PC-3 (cell line): ENCODE measurements around the gene PCDHA1. TPM values are rescaled to one million over a fixed set of nuclear protein-coding genes. Genes with fewer than 3 reads are reported as not detected.
A peak's percentile ranks its signal among the peaks of the same experiment; 100 is the strongest.

Experiments used
- ATAC-seq: fragments of 200-7000 bp; cut with Tn5 transposase; 2 replicates; pipeline ENCODE4 v1.9.1; 2020; ENCODE audit warnings: mild to moderate bottlenecking, moderate library complexity
- BruUV-seq: library from RNA; stranded (reverse); fragments of 400-500 nt; replicated peaks from 2 replicates; lab custom pipeline; 2021; lab: Mats Ljungman, UMichigan
- CTCF ChIA-PET: fragments of 300-600 bp; sonication (Branson Sonifier 250); formaldehyde crosslinking; loops from one replicate; lab custom pipeline; 2022; ENCODE audit warnings: antibody characterized with exemption; lab: Charles Lee
- POLR2A ChIA-PET: fragments of 300-600 bp; sonication (Branson Sonifier 250); formaldehyde crosslinking; loops from one replicate; lab custom pipeline; 2022; ENCODE audit warnings: antibody characterized with exemption; ENCODE audit not compliant: unreplicated experiment; lab: Charles Lee
- DNase-seq: peaks from one replicate; pipeline ENCODE4 v3.0.0-alpha.2; 2015
- H2AFZ ChIP-seq: fragments of 300-600 bp; sonication (generic); 2 replicates; pipeline ENCODE4 v1.6.0; 2016; ENCODE audit warnings: antibody characterized with exemption, low read length
- H3F3A ChIP-seq: fragments of 300-600 bp; sonication (generic); one replicate; pipeline ENCODE4 v1.6.0; 2017; ENCODE audit warnings: antibody characterized with exemption, low read length, control low read depth, mild to moderate bottlenecking; ENCODE audit not compliant: unreplicated experiment
- H3K27ac ChIP-seq: fragments of 300-600 bp; sonication (generic); 2 replicates; pipeline ENCODE4 v1.5.1; 2016; ENCODE audit warnings: mild to moderate bottlenecking, low read length
- H3K27me3 ChIP-seq: fragments of 300-600 bp; sonication (generic); 2 replicates; pipeline ENCODE4 v1.6.1; 2016; ENCODE audit warnings: low read length, mixed read lengths
- H3K36me3 ChIP-seq: fragments of 300-600 bp; sonication (generic); 2 replicates; pipeline ENCODE4 v1.6.1; 2016; ENCODE audit warnings: low read depth, mixed run types, low read length, mixed read lengths
- H3K4me1 ChIP-seq: fragments of 300-600 bp; sonication (generic); 2 replicates; pipeline ENCODE4 v1.5.1; 2016; ENCODE audit warnings: low read length; ENCODE audit not compliant: insufficient read depth
- H3K4me2 ChIP-seq: fragments of 300-600 bp; sonication (generic); 2 replicates; pipeline ENCODE4 v1.6.0; 2016; ENCODE audit warnings: low read length
- H3K4me3 ChIP-seq: fragments of 300-600 bp; sonication (generic); 2 replicates; pipeline ENCODE4 v1.5.1; 2016; ENCODE audit warnings: mild to moderate bottlenecking, low read length, mixed read lengths
- H3K79me2 ChIP-seq: fragments of 300-600 bp; sonication (generic); 2 replicates; pipeline ENCODE4 v1.6.1; 2017; ENCODE audit warnings: low read length, mixed read lengths
- H3K9ac ChIP-seq: fragments of 300-600 bp; sonication (generic); 2 replicates; pipeline ENCODE4 v1.6.0; 2016; ENCODE audit warnings: mild to moderate bottlenecking, low read length
- H3K9me2 ChIP-seq: fragments of 300-600 bp; sonication (generic); replicated peaks from 2 replicates; pipeline ENCODE4 v1.6.1; 2016; ENCODE audit warnings: mixed run types, low read length, mixed read lengths
- H3K9me3 ChIP-seq: fragments of 300-600 bp; sonication (generic); 2 replicates; pipeline ENCODE4 v1.6.1; 2016; ENCODE audit warnings: low read length, mixed read lengths
- H4K20me1 ChIP-seq: fragments of 300-600 bp; sonication (generic); 2 replicates; pipeline ENCODE4 v1.6.1; 2016; ENCODE audit warnings: low read length, mixed read lengths
- EZH2 ChIP-seq: fragments of 300-600 bp; sonication (generic); IDR thresholded peaks from one replicate; pipeline ENCODE4 v1.6.1; 2017; ENCODE audit warnings: antibody characterized with exemption, mild to moderate bottlenecking, low read length; ENCODE audit not compliant: unreplicated experiment
- EZH2phosphoT487 ChIP-seq: fragments of 300-600 bp; sonication (generic); IDR thresholded peaks from 2 replicates; pipeline ENCODE4 v1.6.1; 2018; ENCODE audit warnings: mild to moderate bottlenecking, antibody characterized with exemption, low read length, borderline replicate concordance
- intact Hi-C: fragments of 100-400 bp; cut with micrococcal nuclease; formaldehyde crosslinking; loops from 2 replicates; pipeline ENCODE4 v1.9.0; 2023
- total RNA-seq: library from RNA; depleted of rRNA; stranded (reverse); fragments of >200 nt; gene quantifications from 2 replicates; pipeline ENCODE4 v1.2.3, GENCODE V29; 2014
- TF ChIP-seq, protein P1 (sequence below): fragments of 300-600 bp; sonication (generic); conservative IDR thresholded peaks from 2 replicates; pipeline ENCODE4 v1.5.1; 2017; ENCODE audit warnings: antibody characterized with exemption, low read depth, mild to moderate bottlenecking, low read length

The PCDHA1 gene
- total RNA-seq, 1 experiment from 2014 or later = not detected

DNA sequence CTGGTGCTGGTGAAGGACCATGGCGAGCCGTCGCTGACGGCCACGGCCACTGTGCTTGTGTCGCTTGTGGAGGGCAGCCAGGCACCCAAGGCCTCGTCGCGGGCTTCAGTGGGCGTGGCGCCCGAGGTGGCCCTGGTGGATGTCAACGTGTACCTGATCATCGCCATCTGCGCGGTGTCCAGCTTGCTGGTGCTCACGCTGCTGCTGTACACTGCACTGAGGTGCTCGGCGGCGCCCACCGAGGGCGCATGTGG, 72.0 kb downstream of the PCDHA1 start:
- H3F3A ChIP-seq = no peaks in the 10 kb centered on the region
- no peaks in the 10 kb centered on the region for H3K9me3 ChIP-seq
- no peaks in the 10 kb centered on the region for H3K27me3 ChIP-seq
- no peaks in the 10 kb centered on the region for H3K36me3 ChIP-seq
- no peak for TF ChIP-seq EZH2phosphoT487
- TF ChIP-seq, protein P1, sequence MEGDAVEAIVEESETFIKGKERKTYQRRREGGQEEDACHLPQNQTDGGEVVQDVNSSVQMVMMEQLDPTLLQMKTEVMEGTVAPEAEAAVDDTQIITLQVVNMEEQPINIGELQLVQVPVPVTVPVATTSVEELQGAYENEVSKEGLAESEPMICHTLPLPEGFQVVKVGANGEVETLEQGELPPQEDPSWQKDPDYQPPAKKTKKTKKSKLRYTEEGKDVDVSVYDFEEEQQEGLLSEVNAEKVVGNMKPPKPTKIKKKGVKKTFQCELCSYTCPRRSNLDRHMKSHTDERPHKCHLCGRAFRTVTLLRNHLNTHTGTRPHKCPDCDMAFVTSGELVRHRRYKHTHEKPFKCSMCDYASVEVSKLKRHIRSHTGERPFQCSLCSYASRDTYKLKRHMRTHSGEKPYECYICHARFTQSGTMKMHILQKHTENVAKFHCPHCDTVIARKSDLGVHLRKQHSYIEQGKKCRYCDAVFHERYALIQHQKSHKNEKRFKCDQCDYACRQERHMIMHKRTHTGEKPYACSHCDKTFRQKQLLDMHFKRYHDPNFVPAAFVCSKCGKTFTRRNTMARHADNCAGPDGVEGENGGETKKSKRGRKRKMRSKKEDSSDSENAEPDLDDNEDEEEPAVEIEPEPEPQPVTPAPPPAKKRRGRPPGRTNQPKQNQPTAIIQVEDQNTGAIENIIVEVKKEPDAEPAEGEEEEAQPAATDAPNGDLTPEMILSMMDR = no peak
- no peak for TF ChIP-seq EZH2
- H3K4me1 ChIP-seq = no peaks in the 10 kb centered on the region
- intact Hi-C loops = no loop called here
- no TSS peak for BruUV-seq
- ATAC-seq (no peak), DNase-seq (no peak)
- H2AFZ ChIP-seq = no peak overlapping the region
- H3K9ac ChIP-seq = no peak overlapping the region
- H3K4me3 ChIP-seq = no peak overlapping the region
- H3K79me2 ChIP-seq = no peaks in the 10 kb centered on the region
- H3K9me2 ChIP-seq = no peaks in the 10 kb centered on the region
- no peak overlapping the region for H3K27ac ChIP-seq
- no peaks in the 10 kb centered on the region for H4K20me1 ChIP-seq
- no peak overlapping the region for H3K4me2 ChIP-seq
- CTCF ChIA-PET = no interaction called here
- POLR2A ChIA-PET = no interaction called here

GRCh38 chr5:140862441-140863295, 76.7 kb downstream of the PCDHA1 start:
- no peaks in the 10 kb centered on the region for H4K20me1 ChIP-seq
- intact Hi-C loops = no loop called here
- TF ChIP-seq, protein P1 = no peak
- no peak for TF ChIP-seq EZH2
- no peak overlapping the region for H3K9ac ChIP-seq
- H3K36me3 ChIP-seq = no peaks in the 10 kb centered on the region
- H3K27ac ChIP-seq = no peak overlapping the region
- no peaks in the 10 kb centered on the region for H3K9me2 ChIP-seq
- no peak overlapping the region for H2AFZ ChIP-seq
- BruUV-seq = no TSS peak
- no peaks in the 10 kb centered on the region for H3K4me1 ChIP-seq
- POLR2A ChIA-PET = no interaction called here
- H3K4me3 ChIP-seq = no peak overlapping the region
- H3F3A ChIP-seq = no peaks in the 10 kb centered on the region
- no peak overlapping the region for H3K4me2 ChIP-seq
- DNase-seq (no peak), ATAC-seq (no peak)
- CTCF ChIA-PET = no interaction called here
- H3K27me3 ChIP-seq = no peaks in the 10 kb centered on the region
- no peaks in the 10 kb centered on the region for H3K79me2 ChIP-seq
- no peaks in the 10 kb centered on the region for H3K9me3 ChIP-seq

- Histone ChIP-seq H3K27me3 (no peaks in the 10 kb centered on the region), H3K79me2 (no peaks in the 10 kb centered on the region), H3K4me3 (no peak within 1 kb of the TSS), H3K9me3 (no peaks in the 10 kb centered on the region), H2AFZ (no peak within 1 kb of the TSS), H3K27ac (no peak within 1 kb of the TSS), H3K36me3 (no peaks in the 10 kb centered on the region; the same call in 1 of the 2 replicates), H3K9me2 (no peaks in the 10 kb centered on the region), H3F3A (no peaks in the 10 kb centered on the region), H3K4me1 (peaks cover 4% of the 10 kb centered on the region; the same call in 1 of the 2 replicates), H3K9ac (no peak within 1 kb of the TSS), H3K4me2 (no peak within 1 kb of the TSS), H4K20me1 (no peaks in the 10 kb centered on the region)
- no peak for ATAC-seq
- ChIA-PET CTCF (no interaction called here), POLR2A (no interaction called here)
- intact Hi-C loops = no loop called here
- no TSS peak for BruUV-seq
- DNase-seq = no peak
- TF ChIP-seq, protein P1 = 0 out of 2 replicates have a peak, but pooled peaks have one; percentile 25
- TF ChIP-seq EZH2 = no peak
- no peak for TF ChIP-seq EZH2phosphoT487
Measured at GRCh38 chr5:140868721-140869554, 83.0 kb downstream of the PCDHA1 start, which contains the start of gene PCDHA11. Gene PCDHA11, plus strand, starts transcription at chr5:140868957. Its CDS starts 147 bp downstream, at chr5:140869104.
